CD4-positive, alpha-beta T cell treated with Interleukin-4 for 1 hour (primary cell): ENCODE results near the gene TGFBR3.
A peak's percentile ranks its signal among the peaks of the same experiment; 100 is the strongest.

Experiments used
- DNase-seq, 2 donors: peaks; one replicate each; pipeline ENCODE4 v3.0.0-alpha.2; 2020 to 2022

TGFBR3 gene

DNA sequence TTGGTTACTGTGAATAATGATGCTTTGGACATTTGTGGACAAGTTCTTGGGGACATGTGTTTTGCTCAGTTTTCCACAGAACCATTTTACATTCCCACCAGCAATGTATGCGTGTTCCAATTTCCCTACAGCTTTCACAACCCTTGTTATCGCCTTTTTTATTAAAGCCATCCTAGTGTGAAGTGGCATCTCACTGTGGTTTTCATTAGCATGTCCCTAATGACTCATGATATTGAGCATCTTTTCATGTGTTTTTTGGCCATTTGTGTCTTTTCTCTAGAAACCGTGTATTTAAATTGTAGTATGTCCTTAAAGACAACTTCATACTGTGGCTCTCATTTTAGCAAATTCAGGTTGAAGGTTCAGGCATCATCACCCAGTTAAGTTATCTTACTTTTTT is 132.1 kb downstream of the TGFBR3 start:
- peak in 1 of 2 donors; percentile 22 for DNase-seq

DNA sequence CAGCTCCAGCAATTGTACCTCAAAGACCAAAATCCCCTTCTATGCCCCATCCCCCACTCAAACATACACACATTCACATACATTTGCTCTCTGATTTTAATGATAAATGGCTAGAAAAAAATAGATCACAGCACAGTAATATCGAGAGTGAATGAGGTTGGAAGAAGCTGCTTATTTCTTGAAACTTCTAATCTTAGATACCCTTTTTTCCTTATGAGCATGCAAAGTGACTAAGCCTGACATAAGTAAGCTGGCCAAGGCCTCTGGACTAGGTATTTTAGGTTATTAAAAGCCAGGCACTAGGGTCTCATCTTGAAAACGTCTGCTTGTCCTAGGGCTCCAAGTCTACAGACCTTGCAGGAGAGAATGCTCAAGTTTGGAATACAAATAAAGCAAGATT is 133.6 kb downstream of the TGFBR3 start:
- no peak for DNase-seq

DNA sequence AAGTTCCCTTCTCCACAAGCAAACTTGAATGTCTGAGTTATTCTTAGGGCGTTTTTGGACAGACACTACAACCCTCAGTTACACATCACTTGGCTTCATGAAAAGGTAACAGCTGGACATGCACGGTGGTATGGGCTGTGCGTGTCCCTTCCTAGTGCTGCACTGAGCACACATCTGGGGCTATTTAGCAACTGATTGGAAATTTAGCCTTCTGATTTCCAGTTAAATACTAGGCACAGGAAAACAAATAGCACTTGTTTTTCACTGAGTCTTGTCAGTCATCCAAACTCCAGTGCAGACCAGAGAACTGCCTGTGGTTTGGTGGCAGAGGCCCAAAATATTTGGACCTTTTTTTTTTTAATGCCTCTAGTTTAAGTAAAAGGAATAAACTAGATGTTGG is 134.7 kb downstream of the TGFBR3 start:
- no peak for DNase-seq

DNA sequence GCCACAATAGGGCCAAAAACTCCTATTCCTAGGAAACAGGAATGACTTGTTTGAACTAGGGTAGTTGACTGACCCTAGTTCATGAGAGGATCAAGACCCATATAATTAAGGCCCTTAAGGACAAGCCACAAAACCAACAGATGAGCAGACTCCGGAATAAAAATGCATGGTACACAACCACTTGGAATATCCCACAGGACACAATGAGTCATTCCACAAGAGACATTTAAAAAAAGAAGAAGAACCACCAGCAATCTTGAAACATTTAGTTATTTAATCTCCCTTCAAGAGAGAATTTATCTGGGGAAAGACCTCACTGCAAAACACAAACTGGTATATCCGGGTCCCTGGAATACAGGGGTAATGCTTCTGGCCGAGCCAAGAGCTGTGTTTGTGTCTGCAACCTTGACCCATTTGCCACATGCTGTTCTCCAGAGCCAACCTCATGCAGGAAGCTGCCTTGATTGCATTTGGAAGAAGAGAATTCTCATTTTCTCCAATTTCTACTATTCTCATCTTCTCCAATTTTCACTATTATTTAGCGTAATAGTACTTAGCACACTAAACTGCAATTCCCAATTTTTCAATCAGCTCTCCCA is 135.5 kb downstream of the TGFBR3 start:
- DNase-seq = no peak

- DNase-seq = no peak
These were observed 136.1 kb downstream of the TGFBR3 start for GRCh38 chr1:91749788-91750231.

DNA sequence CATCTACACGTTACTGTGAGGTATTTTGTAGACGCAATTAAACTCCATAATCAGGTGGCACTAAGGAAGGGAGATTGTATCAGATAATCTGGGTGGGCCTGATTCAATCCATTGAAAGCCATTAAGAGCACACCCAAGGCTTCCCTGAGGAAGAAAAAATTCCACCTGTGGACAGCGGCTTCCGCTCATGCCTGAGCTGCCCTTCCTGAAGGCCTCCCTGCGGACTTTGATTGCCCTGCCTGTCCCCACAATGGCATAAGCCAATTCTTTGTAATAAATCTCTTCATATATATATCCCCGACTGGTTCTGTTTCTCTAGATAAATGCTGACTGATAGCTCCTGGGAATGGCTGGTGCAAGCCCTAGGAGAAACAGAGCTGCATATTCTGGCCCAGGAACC is 138.3 kb downstream of the TGFBR3 start:
- DNase-seq = no peak

- DNase-seq = no peak
These were observed 139.1 kb downstream of the TGFBR3 start for GRCh38 chr1:91746728-91747338.

- no peak for DNase-seq
These were observed 140.1 kb downstream of the TGFBR3 start for GRCh38 chr1:91745640-91746373.

DNA sequence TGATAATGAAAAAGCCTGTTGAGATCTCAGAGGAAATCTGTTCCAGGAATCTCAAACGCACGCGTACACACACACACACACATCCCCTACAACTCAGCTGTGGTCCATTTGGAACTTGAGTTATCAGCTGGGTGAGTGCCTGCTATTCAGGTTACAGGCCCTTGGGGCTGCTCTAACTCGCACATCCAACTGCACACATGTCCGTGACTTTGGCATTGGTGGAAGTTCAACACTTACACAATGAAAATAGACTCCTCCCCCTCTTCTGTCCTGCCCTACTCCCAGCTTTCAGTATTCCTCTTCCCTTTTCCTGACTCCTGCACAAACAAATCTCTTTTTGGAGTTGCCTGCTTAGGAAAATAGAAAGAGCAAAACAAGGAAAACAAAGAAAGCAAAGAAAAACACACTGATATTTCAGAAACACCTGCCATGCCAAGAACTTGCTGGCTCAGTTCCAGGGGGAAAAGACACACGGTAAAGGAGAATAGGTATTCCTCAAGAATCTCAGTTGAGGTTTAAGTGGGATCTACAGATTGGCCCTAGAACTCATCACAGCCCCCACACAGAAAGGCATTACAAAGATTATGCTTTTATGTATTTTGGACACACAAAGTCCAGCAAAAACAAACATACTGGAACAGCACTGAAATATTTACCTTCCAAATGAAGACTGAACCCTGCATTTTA is 140.9 kb downstream of the TGFBR3 start:
- DNase-seq = no peak

- DNase-seq = no peak
These were observed 143.1 kb downstream of the TGFBR3 start for GRCh38 chr1:91742848-91743292.

GRCh38 chr1:91741906-91742305 is 144.0 kb downstream of the TGFBR3 start:
- DNase-seq = no peak

GRCh38 chr1:91741301-91741700 is 144.7 kb downstream of the TGFBR3 start:
- no peak for DNase-seq

DNA sequence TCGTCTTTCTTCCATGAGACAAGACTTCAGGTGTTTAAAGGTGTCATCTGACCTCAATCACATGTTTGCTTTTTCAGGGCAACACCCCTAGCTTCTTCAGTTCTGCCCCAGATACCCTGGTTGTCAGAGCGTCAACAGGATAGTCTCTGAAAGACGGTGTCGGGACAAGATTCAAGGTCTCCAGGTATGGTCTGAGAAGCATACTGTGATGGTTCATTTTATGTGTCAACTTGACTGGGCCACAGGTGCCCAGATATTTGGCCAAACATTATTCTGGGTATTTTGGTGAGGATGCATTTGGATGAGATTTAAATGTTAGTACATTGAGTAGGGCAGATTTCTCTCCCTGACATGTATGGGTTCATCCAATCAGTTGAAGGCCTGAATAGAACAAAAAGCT is 148.3 kb downstream of the TGFBR3 start:
- DNase-seq = no peak

GRCh38 chr1:91736715-91737615 is 149.0 kb downstream of the TGFBR3 start:
- no peak for DNase-seq

DNA sequence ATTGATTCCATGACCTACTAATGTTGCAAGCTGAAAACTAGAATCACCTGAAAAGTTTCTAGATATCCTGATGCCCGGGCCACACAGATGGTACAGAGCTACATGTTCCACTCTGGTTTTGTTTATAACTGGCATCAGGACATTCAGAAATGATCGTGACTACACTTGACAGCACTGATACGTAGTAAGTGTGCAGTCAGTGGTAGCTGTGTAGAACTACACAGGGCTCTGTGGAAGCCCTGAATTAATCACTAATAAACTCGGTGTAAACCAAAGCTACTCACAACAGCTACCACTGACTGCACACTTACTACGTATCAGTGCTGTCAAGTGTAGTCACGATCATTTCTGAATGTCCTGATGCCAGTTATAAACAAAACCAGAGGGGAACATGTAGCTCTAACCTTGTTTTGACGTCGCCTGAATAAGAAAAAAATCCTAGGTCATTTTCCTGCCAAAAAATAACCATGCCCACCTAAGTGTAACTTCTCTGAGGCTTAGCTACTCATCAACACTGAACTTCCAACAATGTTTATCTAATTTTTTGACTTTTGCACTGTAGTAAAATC is 149.7 kb downstream of the TGFBR3 start:
- DNase-seq = no peak

GRCh38 chr1:91735266-91735845 is 150.6 kb downstream of the TGFBR3 start:
- DNase-seq = no peak

DNA sequence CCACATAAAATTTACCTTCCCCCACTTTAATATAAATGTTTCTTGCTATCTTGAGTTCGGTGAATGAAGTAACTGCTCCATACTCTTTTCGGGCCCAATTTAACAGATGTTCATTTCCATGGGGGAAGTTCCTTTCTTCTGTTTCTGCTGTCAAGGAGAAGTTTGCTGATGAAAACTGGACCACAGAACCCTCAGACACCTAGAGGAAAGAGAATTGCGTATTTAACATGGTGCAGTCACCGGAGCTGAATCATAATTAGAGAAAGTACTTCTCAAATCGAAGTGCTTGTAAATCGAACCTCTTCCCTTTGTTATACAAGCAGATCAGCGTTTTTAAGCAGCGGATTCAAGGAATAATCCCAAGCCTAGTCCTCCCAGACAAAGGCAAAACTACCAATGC is 151.2 kb downstream of the TGFBR3 start:
- no peak for DNase-seq

DNA sequence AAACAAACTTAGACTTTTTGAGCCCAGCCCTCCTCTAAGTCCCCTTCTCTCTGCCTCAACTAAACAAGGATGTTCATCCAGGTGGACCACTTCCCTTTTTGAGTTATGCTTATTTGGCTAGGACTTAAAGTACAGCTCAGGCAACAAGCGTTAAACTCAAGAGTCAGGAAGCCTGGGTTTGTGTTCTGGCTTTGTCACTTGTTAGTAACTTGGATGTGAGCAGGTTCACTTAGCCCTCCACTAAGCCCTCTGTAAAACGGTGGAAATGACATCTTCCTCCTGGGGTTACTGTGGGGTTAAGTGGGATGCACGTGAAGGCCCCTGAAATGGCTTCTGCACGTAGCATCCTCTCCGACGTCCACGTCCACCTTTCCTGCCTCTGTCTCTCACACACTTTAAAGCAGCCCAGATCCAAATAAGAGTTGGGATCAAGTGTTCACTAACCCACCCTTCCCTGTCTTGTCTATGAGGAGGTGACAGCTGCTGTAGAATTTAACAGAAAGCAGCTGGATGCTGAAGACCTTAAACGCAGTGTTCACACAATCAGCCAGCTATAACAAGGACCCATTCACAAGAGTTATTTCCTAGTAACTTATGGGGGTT is 152.7 kb downstream of the TGFBR3 start:
- DNase-seq = no peak

GRCh38 chr1:91732291-91733107 is 153.5 kb downstream of the TGFBR3 start:
- DNase-seq = peak; percentile 24 to 45

DNA sequence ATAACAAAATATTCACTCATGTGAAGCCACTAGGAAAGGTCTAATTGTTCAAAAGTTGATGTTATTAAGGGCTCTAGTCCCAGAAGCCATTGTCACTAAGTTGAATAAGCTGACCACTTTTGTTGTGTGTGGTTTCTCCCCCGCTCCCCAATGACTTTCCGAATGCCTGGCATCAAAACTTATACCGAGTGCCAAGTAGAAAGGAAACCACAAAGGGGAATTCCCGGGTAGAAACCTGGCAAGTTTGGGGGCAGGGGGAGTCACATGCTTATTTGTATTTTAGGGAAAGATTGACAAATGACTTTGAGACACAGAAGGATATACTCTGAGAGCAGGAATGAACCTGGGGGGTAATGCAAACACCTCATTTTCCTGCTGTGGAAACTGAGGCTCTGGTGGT is 154.1 kb downstream of the TGFBR3 start:
- peak; percentile 31 to 62 for DNase-seq
